Non-pigmented ciliary epithelial cell (primary cell): ENCODE measurements around the gene NAA35.
"Not testable (repeated sequence)": the region's sequence is repeated elsewhere in the genome, so short reads cannot be mapped to it uniquely, and the experiment has no call there.

Source experiments
- DNase-seq: peaks from one replicate; pipeline ENCODE4 v3.0.0-alpha.2; 2010; ENCODE audit warnings: low read depth

The NAA35 gene

GRCh38 chr9:86034863-86035734 lies 94.2 kb downstream of the NAA35 start:
- DNase-seq, result no peak

- DNase-seq, result no peak
Measured at GRCh38 chr9:86035827-86036440, 95.0 kb downstream of the NAA35 start.

- no peak for DNase-seq
Measured at GRCh38 chr9:86036555-86036954, 95.6 kb downstream of the NAA35 start.

- DNase-seq, result no peak
Measured at GRCh38 chr9:86039991-86040860, 99.3 kb downstream of the NAA35 start.

GRCh38 chr9:86040861-86041155 lies 99.9 kb downstream of the NAA35 start:
- no peak for DNase-seq

- DNase-seq, result no peak
Measured at GRCh38 chr9:86041311-86041741, 100.4 kb downstream of the NAA35 start.

GRCh38 chr9:86042199-86042978 lies 101.4 kb downstream of the NAA35 start:
- DNase-seq, result no peak

GRCh38 chr9:86043586-86043985 lies 102.6 kb downstream of the NAA35 start:
- DNase-seq, result no peak

GRCh38 chr9:86043999-86044398 lies 103.1 kb downstream of the NAA35 start:
- DNase-seq, result no peak

- no peak for DNase-seq
Measured at GRCh38 chr9:86045654-86046053, 104.7 kb downstream of the NAA35 start.

GRCh38 chr9:86046071-86046636 lies 105.2 kb downstream of the NAA35 start:
- no peak for DNase-seq

GRCh38 chr9:86046930-86047341 lies 106.0 kb downstream of the NAA35 start:
- DNase-seq, result no peak

GRCh38 chr9:86047361-86047760 lies 106.4 kb downstream of the NAA35 start:
- no peak for DNase-seq

GRCh38 chr9:86048018-86048742 lies 107.2 kb downstream of the NAA35 start:
- DNase-seq, result not testable (repeated sequence)

- no peak for DNase-seq
Measured at GRCh38 chr9:86052556-86053468, 111.9 kb downstream of the NAA35 start.

GRCh38 chr9:86054695-86055094 lies 113.7 kb downstream of the NAA35 start:
- no peak for DNase-seq

- DNase-seq, result no peak
Measured at GRCh38 chr9:86057491-86057890, 116.5 kb downstream of the NAA35 start.

- DNase-seq, result no peak
Measured at GRCh38 chr9:86061972-86062739, 121.2 kb downstream of the NAA35 start.
